Breast epithelium (tissue), 4 donors: ENCODE data around the gene NODAL. TPM values are rescaled to one million over a fixed set of nuclear protein-coding genes. Genes with fewer than 3 reads are reported as not detected.

Experiments used
- DNase-seq, 2 donors: peaks; one replicate each; pipeline ENCODE4 v3.0.0-alpha.2; 2019; ENCODE audit warnings: low spot score in 2 of 2
- H3K27ac ChIP-seq, 2 donors: fragments of 200-600 bp; sonication (generic) in 1 of 2; one replicate each; pipeline ENCODE4 v1.5.1; 2016 to 2019; ENCODE audit warnings: mild to moderate bottlenecking in 1 of 2
- H3K27me3 ChIP-seq, 2 donors: fragments of 200-600 bp; sonication (generic) in 1 of 2; one replicate each; pipeline versions ENCODE4 v1.5.1 to v1.6.0; 2017 to 2019; ENCODE audit warnings: control low read depth in 1 of 2, mild to moderate bottlenecking in 1 of 2
- H3K36me3 ChIP-seq: fragments of 200-600 bp; one replicate; pipeline ENCODE4 v1.5.1; 2019
- H3K4me1 ChIP-seq, 2 donors: fragments of 200-600 bp; sonication (generic); one replicate each; pipeline ENCODE4 v1.5.1; 2016 to 2019; ENCODE audit warnings: control low read depth in 1 of 2
- H3K4me3 ChIP-seq, 3 donors: fragments of 200-600 bp; sonication (generic); 1 replicate in 2 of 3; 2 replicates in 1 of 3; pipeline ENCODE4 v1.5.1; 2016 to 2019; ENCODE audit warnings: mild to moderate bottlenecking in 3 of 3, moderate library complexity in 2 of 3
- H3K9me3 ChIP-seq, 2 donors: fragments of 200-600 bp; sonication (generic) in 1 of 2; one replicate each; pipeline ENCODE4 v1.5.1; 2016 to 2019; ENCODE audit warnings: control low read depth in 1 of 2
- POLR2A ChIP-seq: fragments of 450-650 bp; IDR thresholded peaks from one replicate; pipeline ENCODE4 v1.6.1; 2016; ENCODE audit warnings: antibody characterized with exemption, mild to moderate bottlenecking, moderate library complexity
- POLR2AphosphoS5 ChIP-seq, 3 donors: sonication (generic); formaldehyde crosslinking; IDR thresholded peaks; one replicate each; pipeline ENCODE4 v1.6.1; 2017; ENCODE audit warnings: antibody characterized with exemption in 3 of 3
- intact Hi-C: fragments of 100-400 bp; cut with DNase I; formaldehyde crosslinking; loops from one replicate; pipeline ENCODE4 v1.15.1; 2023; ENCODE audit warnings: low total_unique reads
- total RNA-seq, 3 donors: library from RNA; depleted of rRNA; stranded (reverse); fragments of >200 nt; gene quantifications; one replicate each; pipeline ENCODE4 v1.1.0, GENCODE V29; 2016
- TF ChIP-seq, protein P1 (sequence below), 3 donors: fragments of 450-650 bp; IDR thresholded peaks; one replicate each; pipeline ENCODE4 v1.5.1; 2016 to 2017; ENCODE audit warnings: antibody characterized with exemption in 3 of 3, mild to moderate bottlenecking in 3 of 3, moderate library complexity in 3 of 3

Gene NODAL
- total RNA-seq, 3 donors from 2014 or later = not detected

DNA sequence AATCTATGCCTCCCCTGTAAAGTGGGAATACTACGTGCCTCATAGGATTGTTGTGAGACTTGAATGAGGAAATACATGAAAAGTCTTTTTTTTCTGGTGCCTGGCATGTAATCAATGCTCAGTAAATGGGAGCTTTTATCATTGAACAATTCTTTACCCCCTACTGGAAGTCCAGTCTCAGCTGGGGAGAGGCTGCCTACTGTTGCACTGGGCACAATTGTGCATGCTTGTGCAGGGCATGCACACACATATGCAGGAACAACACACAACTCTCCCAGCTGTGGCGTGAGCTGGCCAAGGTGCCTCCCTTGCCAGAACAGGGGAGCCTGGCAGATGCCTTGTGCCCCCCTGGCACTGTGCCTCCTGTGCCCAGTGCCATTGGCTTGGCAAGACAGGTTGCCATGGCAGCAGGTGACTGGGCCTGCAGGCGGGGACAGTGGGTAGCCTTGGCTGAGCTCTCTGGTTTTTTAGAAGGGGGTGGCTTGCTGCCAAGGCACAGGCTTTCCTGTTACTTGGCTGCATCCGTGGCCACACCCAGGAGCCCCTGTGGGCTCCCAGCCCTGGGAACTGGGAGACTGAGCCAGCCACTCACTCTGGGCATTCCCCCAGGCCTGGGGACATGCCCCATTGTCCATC lies 21.0 kb upstream of the NODAL start:
- Histone ChIP-seq H3K27me3 (no peaks in the 10 kb centered on the region), H3K27ac (peak overlapping the region; percentile 13 to 28), H3K36me3 (no peaks in the 10 kb centered on the region), H3K9me3 (no peaks in the 10 kb centered on the region), H3K4me3 (no peak overlapping the region), H3K4me1 (peaks cover 3 to 11% of the 10 kb centered on the region in 2 donors)
- peak in 1 of 2 donors; percentile 65 for DNase-seq
- intact Hi-C loops = no loop called here
- no peak for TF ChIP-seq POLR2AphosphoS5 (IDR thresholded peaks at IDR 0.05)
- TF ChIP-seq, protein P1, sequence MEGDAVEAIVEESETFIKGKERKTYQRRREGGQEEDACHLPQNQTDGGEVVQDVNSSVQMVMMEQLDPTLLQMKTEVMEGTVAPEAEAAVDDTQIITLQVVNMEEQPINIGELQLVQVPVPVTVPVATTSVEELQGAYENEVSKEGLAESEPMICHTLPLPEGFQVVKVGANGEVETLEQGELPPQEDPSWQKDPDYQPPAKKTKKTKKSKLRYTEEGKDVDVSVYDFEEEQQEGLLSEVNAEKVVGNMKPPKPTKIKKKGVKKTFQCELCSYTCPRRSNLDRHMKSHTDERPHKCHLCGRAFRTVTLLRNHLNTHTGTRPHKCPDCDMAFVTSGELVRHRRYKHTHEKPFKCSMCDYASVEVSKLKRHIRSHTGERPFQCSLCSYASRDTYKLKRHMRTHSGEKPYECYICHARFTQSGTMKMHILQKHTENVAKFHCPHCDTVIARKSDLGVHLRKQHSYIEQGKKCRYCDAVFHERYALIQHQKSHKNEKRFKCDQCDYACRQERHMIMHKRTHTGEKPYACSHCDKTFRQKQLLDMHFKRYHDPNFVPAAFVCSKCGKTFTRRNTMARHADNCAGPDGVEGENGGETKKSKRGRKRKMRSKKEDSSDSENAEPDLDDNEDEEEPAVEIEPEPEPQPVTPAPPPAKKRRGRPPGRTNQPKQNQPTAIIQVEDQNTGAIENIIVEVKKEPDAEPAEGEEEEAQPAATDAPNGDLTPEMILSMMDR (IDR thresholded peaks at IDR 0.05) = no peak
- TF ChIP-seq POLR2A = no peak

DNA sequence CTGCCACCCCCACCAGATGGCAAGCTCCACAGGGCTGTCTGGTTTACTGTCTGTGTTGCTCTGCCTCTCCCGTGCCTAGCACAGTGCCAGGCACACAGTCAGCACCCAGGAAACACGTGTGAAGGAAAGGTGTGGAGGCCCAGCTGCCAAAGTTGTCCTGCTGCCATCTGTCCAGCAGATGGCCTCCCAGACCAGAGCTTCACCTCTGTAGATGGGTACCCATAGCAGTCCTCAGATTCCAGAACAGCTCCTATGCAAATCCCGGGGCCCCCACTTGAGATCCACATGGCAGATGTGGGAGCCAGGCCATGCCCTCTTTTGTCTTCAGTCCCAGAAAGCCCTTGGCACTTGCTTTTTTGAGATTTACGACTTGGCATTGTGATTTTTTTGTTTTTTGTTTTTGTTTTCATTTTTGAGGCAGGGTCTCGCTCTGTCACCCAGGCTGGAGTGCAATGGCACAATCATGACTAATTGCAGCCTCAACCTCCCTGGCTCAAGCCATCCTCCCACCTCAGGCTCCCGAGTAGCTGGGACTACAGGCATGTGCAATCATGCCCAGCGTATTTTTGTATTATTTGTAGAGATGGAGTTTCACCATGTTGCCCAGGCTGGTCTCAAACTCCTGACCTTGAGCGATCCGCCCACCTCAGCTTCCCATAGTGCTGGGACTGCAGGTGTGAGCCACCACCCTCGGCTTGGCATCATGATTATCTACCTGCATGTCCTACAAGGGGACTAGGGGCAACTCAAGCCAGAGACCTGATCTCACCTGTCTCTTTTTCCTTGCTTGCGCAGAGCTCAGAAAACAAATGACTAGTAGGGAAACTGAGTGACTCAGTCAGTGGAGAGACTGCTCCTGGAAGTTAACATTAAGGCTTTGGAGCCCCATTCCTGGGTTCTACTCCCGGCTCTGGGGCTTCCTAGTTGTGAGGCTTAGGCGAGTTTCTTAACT lies 20.2 kb upstream of the NODAL start:
- peak in 1 of 2 donors; percentile 34 for DNase-seq
- no peaks in the 10 kb centered on the region for H3K27me3 ChIP-seq
- no peaks in the 10 kb centered on the region for H3K9me3 ChIP-seq
- TF ChIP-seq, protein P1 (IDR thresholded peaks at IDR 0.05) = peak; percentile 56 to 78 (median 69)
- no peak for TF ChIP-seq POLR2AphosphoS5 (IDR thresholded peaks at IDR 0.05)
- no peak for TF ChIP-seq POLR2A
- H3K27ac ChIP-seq = peak overlapping the region in 1 of 2 donors; percentile 13
- no peak overlapping the region for H3K4me3 ChIP-seq
- peaks cover 3 to 11% of the 10 kb centered on the region in 2 donors for H3K4me1 ChIP-seq
- intact Hi-C loops = no loop called here
- no peaks in the 10 kb centered on the region for H3K36me3 ChIP-seq

DNA sequence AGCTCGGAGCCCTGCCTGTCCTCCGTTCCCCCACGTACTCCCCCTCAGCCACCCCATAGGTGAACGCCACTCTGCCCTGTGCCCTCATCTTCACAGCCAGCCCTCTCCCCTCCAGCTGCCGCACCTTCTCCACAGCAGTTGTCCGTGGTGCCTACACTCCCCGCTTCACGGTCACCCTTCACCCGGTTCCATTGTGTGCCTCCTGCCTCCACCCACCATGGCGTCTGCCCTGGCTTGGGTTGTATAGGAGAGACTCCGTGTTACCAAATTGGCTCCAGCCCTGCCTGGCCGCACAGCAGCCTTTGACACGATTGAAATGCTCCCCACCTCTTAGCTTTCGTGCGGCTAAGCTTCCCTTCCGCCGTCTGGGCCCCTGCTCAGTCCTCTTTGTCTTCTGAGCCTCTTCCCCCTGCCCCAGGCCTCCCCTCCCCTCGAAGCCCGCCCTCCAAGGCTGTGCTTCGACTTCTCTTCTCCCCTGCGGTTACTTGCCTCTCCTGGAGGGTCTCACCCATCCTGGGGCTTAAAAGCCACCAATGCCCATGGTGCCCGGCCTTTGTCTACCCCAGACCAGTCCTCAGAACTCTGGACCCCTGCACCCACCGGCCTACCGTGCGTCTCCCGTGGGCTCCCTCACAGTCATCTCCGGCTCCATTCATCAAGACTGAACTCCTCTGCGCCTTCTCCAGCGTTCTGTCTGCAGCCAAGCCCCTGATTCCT lies 18.5 kb upstream of the NODAL start:
- intact Hi-C loops = no loop called here
- H3K27me3 ChIP-seq = no peaks in the 10 kb centered on the region
- H3K4me1 ChIP-seq = peaks cover 3 to 11% of the 10 kb centered on the region in 2 donors
- no peak overlapping the region for H3K4me3 ChIP-seq
- no peak for DNase-seq
- H3K36me3 ChIP-seq = no peaks in the 10 kb centered on the region
- no peak overlapping the region for H3K27ac ChIP-seq
- TF ChIP-seq, protein P1 (IDR thresholded peaks at IDR 0.05) = no peak
- TF ChIP-seq POLR2A (no peak), POLR2AphosphoS5 (IDR thresholded peaks at IDR 0.05) (no peak)
- H3K9me3 ChIP-seq = no peaks in the 10 kb centered on the region

DNA sequence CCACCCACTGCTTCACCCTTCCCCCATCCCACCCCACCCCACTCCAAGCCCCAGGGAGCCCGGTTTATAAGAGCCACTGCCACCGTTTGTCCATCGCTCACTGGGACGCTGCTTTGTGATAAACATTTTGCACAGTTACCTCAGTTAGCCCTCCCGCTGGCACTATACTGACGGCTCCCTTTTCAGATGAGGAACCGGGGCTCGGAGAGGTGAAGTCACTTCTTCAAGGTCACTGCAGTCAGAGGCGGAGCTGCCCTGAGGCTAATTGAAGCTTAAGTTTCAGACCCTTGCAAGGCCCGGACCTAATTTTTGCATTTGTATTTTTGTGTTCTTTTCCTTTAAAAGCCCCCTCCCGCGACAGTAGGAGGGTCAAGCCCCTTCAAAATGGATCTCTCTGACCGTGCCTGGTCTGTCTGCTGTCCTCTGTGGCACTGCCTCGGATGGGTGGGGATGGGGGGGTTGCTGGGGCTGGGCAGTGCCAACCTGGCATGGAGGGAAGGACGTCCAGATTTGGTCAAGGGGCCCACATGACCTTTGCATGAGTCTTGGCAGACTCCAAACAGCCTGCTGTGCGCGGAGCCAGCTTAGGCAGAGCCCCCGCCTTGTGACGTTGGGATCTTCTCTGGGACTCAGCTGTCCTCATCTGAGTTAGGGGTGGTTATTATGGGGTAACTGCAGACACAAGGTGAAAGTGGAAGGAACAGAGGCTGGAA lies 17.7 kb upstream of the NODAL start:
- Histone ChIP-seq H3K4me3 (peak overlapping the region in 1 of 3 donors; percentile 63), H3K4me1 (peaks cover 3 to 11% of the 10 kb centered on the region in 2 donors), H3K27ac (peak overlapping the region in 1 of 2 donors; percentile 8), H3K9me3 (no peaks in the 10 kb centered on the region), H3K27me3 (no peaks in the 10 kb centered on the region), H3K36me3 (no peaks in the 10 kb centered on the region)
- intact Hi-C loops = no loop called here
- TF ChIP-seq, protein P1 (IDR thresholded peaks at IDR 0.05) = no peak
- TF ChIP-seq POLR2A (no peak), POLR2AphosphoS5 (IDR thresholded peaks at IDR 0.05) (no peak)
- DNase-seq = no peak
